H9 (cell line): ENCODE results near the gene NUBP1. TPM values are rescaled to one million over a fixed set of nuclear protein-coding genes. Genes with fewer than 3 reads are reported as not detected.
"Not testable (repeated sequence)": the region's sequence is repeated elsewhere in the genome, so short reads cannot be mapped to it uniquely, and the experiment has no call there.

ENCODE experiments used
- DNase-seq: peaks from one replicate; pipeline ENCODE4 v3.0.0-alpha.2; 2017
- H2AFZ ChIP-seq: one replicate; pipeline ENCODE4 v1.6.1; 2013; ENCODE audit warnings: mild to moderate bottlenecking, low read length, control low read depth, moderate library complexity
- H2AK5ac ChIP-seq: 2 replicates; pipeline ENCODE4 v1.6.1; 2013; ENCODE audit warnings: low read length, control low read depth, mixed read lengths; ENCODE audit not compliant: insufficient read length
- H2BK120ac ChIP-seq: one replicate; pipeline ENCODE4 v1.6.1; 2013; ENCODE audit warnings: low read depth, mild to moderate bottlenecking, low read length, control low read depth, inconsistent platforms; ENCODE audit not compliant: poor library complexity, severe bottlenecking
- H2BK12ac ChIP-seq: 2 replicates; pipeline ENCODE4 v1.6.1; 2013; ENCODE audit warnings: low read length, control low read depth, mixed read lengths, low read depth; ENCODE audit not compliant: insufficient read length
- H2BK15ac ChIP-seq: 2 replicates; pipeline ENCODE4 v1.6.1; 2013; ENCODE audit warnings: low read depth, low read length, control low read depth
- H2BK20ac ChIP-seq: one replicate; pipeline ENCODE4 v1.6.1; 2013; ENCODE audit warnings: low read depth, mild to moderate bottlenecking, low read length, control low read depth, inconsistent platforms; ENCODE audit not compliant: poor library complexity, severe bottlenecking
- H2BK5ac ChIP-seq: 2 replicates; pipeline ENCODE4 v1.6.1; 2013; ENCODE audit warnings: low read length, control low read depth, mixed read lengths; ENCODE audit not compliant: insufficient read length
- H3K14ac ChIP-seq: 2 replicates; pipeline ENCODE4 v1.6.1; 2013; ENCODE audit warnings: low read length, control low read depth; ENCODE audit not compliant: insufficient read depth
- H3K18ac ChIP-seq: 2 replicates; pipeline ENCODE4 v1.6.1; 2013; ENCODE audit warnings: low read depth, mild to moderate bottlenecking, mixed read lengths, low read length, control low read depth; ENCODE audit not compliant: insufficient read length
- H3K23ac ChIP-seq: 2 replicates; pipeline ENCODE4 v1.6.1; 2013; ENCODE audit warnings: low read length, control low read depth, mixed read lengths, low read depth; ENCODE audit not compliant: insufficient read length
- H3K23me2 ChIP-seq: 2 replicates; pipeline ENCODE4 v1.6.1; 2013; ENCODE audit warnings: low read depth, mild to moderate bottlenecking, mixed read lengths, low read length, control low read depth; ENCODE audit not compliant: insufficient read length, poor library complexity, severe bottlenecking
- H3K27ac ChIP-seq: 2 replicates; pipeline ENCODE4 v1.5.1; 2013; ENCODE audit warnings: low read length, control low read depth, mixed read lengths, low read depth; ENCODE audit not compliant: insufficient read length
- H3K27me3 ChIP-seq: 2 replicates; pipeline ENCODE4 v1.6.1; 2013; ENCODE audit warnings: low read length, control low read depth, inconsistent platforms; ENCODE audit not compliant: insufficient read depth
- H3K4ac ChIP-seq: 2 replicates; pipeline ENCODE4 v1.6.1; 2013; ENCODE audit warnings: low read depth, mild to moderate bottlenecking, control low read depth, inconsistent platforms, low read length, moderate library complexity
- H3K4me1 ChIP-seq: 2 replicates; pipeline ENCODE4 v1.6.1; 2013; ENCODE audit warnings: low read length, control low read depth, inconsistent platforms; ENCODE audit not compliant: insufficient read depth
- H3K4me2 ChIP-seq: 2 replicates; pipeline ENCODE4 v1.6.1; 2013; ENCODE audit warnings: low read length, control low read depth, mixed read lengths; ENCODE audit not compliant: insufficient read length, insufficient read depth
- H3K56ac ChIP-seq: 2 replicates; pipeline ENCODE4 v1.6.1; 2013; ENCODE audit warnings: low read depth, mild to moderate bottlenecking, mixed read lengths, low read length, control low read depth; ENCODE audit not compliant: insufficient read length
- H3K79me1 ChIP-seq: 2 replicates; pipeline ENCODE4 v1.6.1; 2013; ENCODE audit warnings: low read depth, mild to moderate bottlenecking, moderate library complexity, low read length, control low read depth, inconsistent platforms; ENCODE audit not compliant: insufficient read depth, poor library complexity, severe bottlenecking
- H3K79me2 ChIP-seq: 2 replicates; pipeline ENCODE4 v1.6.1; 2013; ENCODE audit warnings: low read length, control low read depth, inconsistent platforms; ENCODE audit not compliant: insufficient read depth
- H3K9ac ChIP-seq: 2 replicates; pipeline ENCODE4 v1.6.1; 2013; ENCODE audit warnings: low read length, control low read depth, mixed read lengths; ENCODE audit not compliant: insufficient read length; ENCODE audit errors: extremely low read depth
- H3K9me3 ChIP-seq: one replicate; pipeline ENCODE4 v1.6.1; 2013; ENCODE audit warnings: low read depth, low read length, inconsistent platforms; ENCODE audit not compliant: control insufficient read depth
- H3T11ph ChIP-seq: one replicate; pipeline ENCODE4 v1.6.1; 2013; ENCODE audit warnings: mild to moderate bottlenecking, low read length, control low read depth, inconsistent platforms
- H4K20me1 ChIP-seq: one replicate; pipeline ENCODE4 v1.6.1; 2013; ENCODE audit not compliant: control insufficient read depth, insufficient read length, insufficient read depth
- H4K5ac ChIP-seq: 2 replicates; pipeline ENCODE4 v1.6.1; 2013; ENCODE audit warnings: low read depth, mild to moderate bottlenecking, mixed read lengths, low read length, control low read depth; ENCODE audit not compliant: insufficient read length
- H4K8ac ChIP-seq: replicated peaks from 2 replicates; pipeline ENCODE4 v1.6.1; 2013; ENCODE audit warnings: low read length, control low read depth, mixed read lengths, low read depth; ENCODE audit not compliant: insufficient read length
- H4K91ac ChIP-seq: 2 replicates; pipeline ENCODE4 v1.6.1; 2013; ENCODE audit warnings: low read depth, mild to moderate bottlenecking, moderate library complexity, mixed read lengths, low read length, control low read depth; ENCODE audit not compliant: insufficient read length
- H3K27ac Mint-ChIP-seq, 3 experiments: 2 replicates in 2 of 3; 3 replicates in 1 of 3; pipeline ENCODE4 v1.8.0; 2020 to 2021; ENCODE audit warnings: mixed read lengths in 3 of 3, mild to moderate bottlenecking in 1 of 3, moderate library complexity in 1 of 3
- H3K27me3 Mint-ChIP-seq: 2 replicates; pipeline ENCODE4 v1.8.0; 2021; ENCODE audit warnings: low read depth, mild to moderate bottlenecking, moderate library complexity, mixed read lengths
- H3K36me3 Mint-ChIP-seq, 3 experiments: 2 replicates in 2 of 3; 3 replicates in 1 of 3; pipeline ENCODE4 v1.8.0; 2020 to 2021; ENCODE audit warnings: low read depth in 3 of 3, mixed read lengths in 3 of 3; ENCODE audit not compliant: insufficient read depth in 1 of 3
- H3K4me1 Mint-ChIP-seq, 2 experiments: 2 replicates each; pipeline ENCODE4 v1.8.0; 2020; ENCODE audit warnings: mixed read lengths in 2 of 2
- H3K4me3 Mint-ChIP-seq, 2 experiments: 2 replicates in 1 of 2; 3 replicates in 1 of 2; pipeline ENCODE4 v1.8.0; 2020 to 2021; ENCODE audit warnings: mild to moderate bottlenecking in 2 of 2, mixed read lengths in 2 of 2, moderate library complexity in 1 of 2
- H3K9me3 Mint-ChIP-seq, 2 experiments: 2 replicates in 1 of 2; 3 replicates in 1 of 2; pipeline ENCODE4 v1.8.0; 2020; ENCODE audit warnings: mild to moderate bottlenecking in 2 of 2, mixed read lengths in 2 of 2, moderate library complexity in 1 of 2
- WGBS: extraction: QIAGEN DNeasy Blood & Tissue Kit; methylation state at CpG from one replicate; pipeline ENCODE4 v1.1.7; 2013; ENCODE audit warnings: missing lambda C conversion rate, low lambda C conversion rate, mixed read lengths; ENCODE audit not compliant: insufficient read length; ENCODE audit errors: extremely low coverage; 5-methylcytosine and 5-hydroxymethylcytosine counted together
- total RNA-seq: library from RNA; stranded (reverse); gene quantifications from 2 replicates; pipeline ENCODE4 v1.2.1, GENCODE V29; 2021
- TF ChIP-seq, protein P1 (sequence below): fragments of 200-600 bp; sonication (generic); conservative IDR thresholded peaks from 3 replicates; pipeline ENCODE4 v1.8.0; 2021; ENCODE audit warnings: antibody characterized with exemption, mild to moderate bottlenecking

NUBP1 gene
- total RNA-seq, 1 experiment from 2014 or later: 36.5 TPM

GRCh38 chr16:10776280-10776679 lies 32.6 kb downstream of the NUBP1 start:
- Histone ChIP-seq H3K23me2 (no peaks in the 10 kb centered on the region), H3K18ac (no peak overlapping the region), H3K79me2 (no peaks in the 10 kb centered on the region), H3K9ac (no peak overlapping the region), H4K8ac (no peak overlapping the region), H3K56ac (no peak overlapping the region), H4K20me1 (no peaks in the 10 kb centered on the region), H3K9me3 (no peaks in the 10 kb centered on the region), H2BK120ac (no peak overlapping the region), H3K27ac (no peak overlapping the region), H2BK12ac (no peak overlapping the region), H4K91ac (no peak overlapping the region), H3K14ac (no peak overlapping the region), H4K5ac (no peak overlapping the region), H2BK20ac (no peak overlapping the region), H2BK5ac (no peak overlapping the region), H2BK15ac (no peak overlapping the region), H3T11ph (no peak overlapping the region), H3K4ac (no peak overlapping the region), H2AFZ (no peak overlapping the region), H3K4me1 (no peaks in the 10 kb centered on the region), H2AK5ac (no peak overlapping the region), H3K79me1 (no peaks in the 10 kb centered on the region), H3K23ac (no peak overlapping the region), H3K27me3 (no peaks in the 10 kb centered on the region), H3K4me2 (no peak overlapping the region)
- no peaks in the 10 kb centered on the region for H3K9me3 Mint-ChIP-seq
- H3K27ac Mint-ChIP-seq: no peak overlapping the region
- H3K4me3 Mint-ChIP-seq: no peak overlapping the region
- WGBS: no CpG with 5 or more reads among the region's 4 CpGs
- peaks cover 5 to 9% of the 10 kb centered on the region in 2 experiments for H3K4me1 Mint-ChIP-seq
- H3K27me3 Mint-ChIP-seq: no peaks in the 10 kb centered on the region; the same call in 1 of the 2 replicates
- H3K36me3 Mint-ChIP-seq: peaks cover 0 to 4% (median 3%) of the 10 kb centered on the region in 3 experiments; a peak in 3 of 7 replicates
- DNase-seq: no peak
- TF ChIP-seq, protein P1, sequence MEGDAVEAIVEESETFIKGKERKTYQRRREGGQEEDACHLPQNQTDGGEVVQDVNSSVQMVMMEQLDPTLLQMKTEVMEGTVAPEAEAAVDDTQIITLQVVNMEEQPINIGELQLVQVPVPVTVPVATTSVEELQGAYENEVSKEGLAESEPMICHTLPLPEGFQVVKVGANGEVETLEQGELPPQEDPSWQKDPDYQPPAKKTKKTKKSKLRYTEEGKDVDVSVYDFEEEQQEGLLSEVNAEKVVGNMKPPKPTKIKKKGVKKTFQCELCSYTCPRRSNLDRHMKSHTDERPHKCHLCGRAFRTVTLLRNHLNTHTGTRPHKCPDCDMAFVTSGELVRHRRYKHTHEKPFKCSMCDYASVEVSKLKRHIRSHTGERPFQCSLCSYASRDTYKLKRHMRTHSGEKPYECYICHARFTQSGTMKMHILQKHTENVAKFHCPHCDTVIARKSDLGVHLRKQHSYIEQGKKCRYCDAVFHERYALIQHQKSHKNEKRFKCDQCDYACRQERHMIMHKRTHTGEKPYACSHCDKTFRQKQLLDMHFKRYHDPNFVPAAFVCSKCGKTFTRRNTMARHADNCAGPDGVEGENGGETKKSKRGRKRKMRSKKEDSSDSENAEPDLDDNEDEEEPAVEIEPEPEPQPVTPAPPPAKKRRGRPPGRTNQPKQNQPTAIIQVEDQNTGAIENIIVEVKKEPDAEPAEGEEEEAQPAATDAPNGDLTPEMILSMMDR: no peak

DNA sequence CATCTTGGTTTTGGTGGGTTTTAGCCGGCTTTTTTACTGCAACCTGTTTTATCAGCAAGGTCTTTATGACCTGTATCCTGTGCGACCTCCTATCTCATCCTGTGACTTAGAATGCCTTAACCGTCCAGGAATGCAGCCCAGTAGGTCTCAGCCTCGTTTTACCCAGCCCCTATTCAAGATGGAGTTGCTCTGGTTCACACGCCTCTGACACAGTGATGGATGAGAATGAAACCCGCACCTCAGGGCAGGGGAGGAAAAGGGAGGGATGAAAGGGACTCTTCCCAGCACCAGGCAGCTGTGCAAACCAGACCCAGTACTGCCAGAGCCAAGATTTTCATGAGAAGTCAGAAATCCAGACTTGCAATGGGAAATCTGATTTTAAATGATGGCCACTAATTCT lies 33.3 kb downstream of the NUBP1 start:
- H2BK120ac ChIP-seq, H3K4me3 Mint-ChIP-seq, H3K27me3 Mint-ChIP-seq, DNase-seq, H4K5ac ChIP-seq, H2BK12ac ChIP-seq, H4K91ac ChIP-seq, H3K18ac ChIP-seq, H2BK15ac ChIP-seq, H3K14ac ChIP-seq, H3K27me3 ChIP-seq, H3K79me1 ChIP-seq, H2AFZ ChIP-seq, H3K4ac ChIP-seq, H3T11ph ChIP-seq, H3K56ac ChIP-seq, H3K27ac ChIP-seq, H3K9ac ChIP-seq, H2BK5ac ChIP-seq, H3K27ac Mint-ChIP-seq, H4K20me1 ChIP-seq, H3K4me1 Mint-ChIP-seq, H2AK5ac ChIP-seq, H3K9me3 Mint-ChIP-seq, H3K23ac ChIP-seq, H3K79me2 ChIP-seq, H3K36me3 Mint-ChIP-seq, H3K4me1 ChIP-seq, H3K4me2 ChIP-seq, H3K9me3 ChIP-seq, H4K8ac ChIP-seq, H3K23me2 ChIP-seq, H2BK20ac ChIP-seq: not testable (repeated sequence)
- no CpG with 5 or more reads among the region's 6 CpGs for WGBS
